K562 (cell line): Measurements from ENCODE around the gene NLE1. TPM values are rescaled to one million over a fixed set of nuclear protein-coding genes. Genes with fewer than 3 reads are reported as not detected.
A peak's percentile ranks its signal among the peaks of the same experiment; 100 is the strongest.

Experiments
- ILF3 ChIP-seq: fragments of 450-650 bp; IDR thresholded peaks from 2 replicates; pipeline ENCODE4 v1.6.1; 2018; ENCODE audit warnings: antibody characterized with exemption, mild to moderate bottlenecking, moderate library complexity, borderline replicate concordance
- KAT2B ChIP-seq: IDR thresholded peaks from one replicate; pipeline ENCODE4 v1.6.1; 2012; ENCODE audit warnings: low read depth, mild to moderate bottlenecking, control low read depth, inconsistent platforms, low read length, moderate library complexity
- MCM2 ChIP-seq: fragments of 450-650 bp; IDR thresholded peaks from 2 replicates; pipeline ENCODE4 v1.6.1; 2017; ENCODE audit warnings: low read depth, mild to moderate bottlenecking
- RFX1 ChIP-seq: fragments of 450-650 bp; IDR thresholded peaks from 2 replicates; pipeline ENCODE4 v1.6.1; 2016; ENCODE audit warnings: mild to moderate bottlenecking, moderate library complexity
- SP2 ChIP-seq: IDR thresholded peaks from 2 replicates; pipeline ENCODE4 v1.6.1; 2011; ENCODE audit warnings: mild to moderate bottlenecking, low read depth, low read length, moderate library complexity; ENCODE audit not compliant: poor library complexity, severe bottlenecking; ENCODE audit errors: extremely low read depth
- ZNF212 ChIP-seq: fragments of 450-650 bp; formaldehyde crosslinking; IDR thresholded peaks from 2 replicates; pipeline ENCODE4 v1.4.0; 2020; ENCODE audit warnings: mild to moderate bottlenecking
- polyA plus RNA-seq, 8 experiments: library from polyadenylated mRNA; depleted of rRNA in 4 of 8; stranded (reverse) in 5 of 8; unstranded in 3 of 8; fragments of >200 nt; fragmentation: Nextera tagmentation in 2 of 8; fragmentation: Illumina TruSeq in 1 of 8; extraction: Ambion mirVana in 2 of 8; extraction: Trizol in 1 of 8; gene quantifications; 2 replicates each; pipeline versions ENCODE4 v1.2.1 to v1.2.3, GENCODE V29; 2011 to 2014; ENCODE audit warnings: inconsistent platforms in 1 of 8, missing spikeins in 1 of 8
- total RNA-seq, 7 experiments: library from RNA; depleted of rRNA in 6 of 7; stranded (reverse); fragments of >200 nt in 6 of 7; fragmentation: Illumina TruSeq in 2 of 7; extraction: Trizol in 2 of 7; gene quantifications; 2 replicates each; pipeline versions ENCODE4 v1.2.1 to v1.2.3, GENCODE V29; 2011 to 2021; ENCODE audit warnings: low replicate concordance in 1 of 7
- TF ChIP-seq, protein P1 (sequence below): sonication (generic); formaldehyde crosslinking; IDR thresholded peaks from 2 replicates; pipeline ENCODE4 v1.8.1; 2023; ENCODE audit warnings: missing genetic modification reagents, mild to moderate bottlenecking, borderline replicate concordance
- TF ChIP-seq, protein P2 (sequence below): IDR thresholded peaks from 3 replicates; pipeline ENCODE4 v1.6.1; 2011; ENCODE audit warnings: borderline replicate concordance, mild to moderate bottlenecking; ENCODE audit not compliant: insufficient read length, insufficient read depth
- TF ChIP-seq, protein P3 (sequence below), 2 experiments: IDR thresholded peaks; 2 replicates each; pipeline ENCODE4 v1.6.1; 2011; ENCODE audit warnings: borderline replicate concordance in 1 of 2, control low read depth in 1 of 2, low read depth in 1 of 2, low read length in 1 of 2, mild to moderate bottlenecking in 1 of 2, mixed read lengths in 1 of 2, moderate library complexity in 1 of 2; ENCODE audit not compliant: insufficient read depth in 1 of 2, insufficient read length in 1 of 2, poor library complexity in 1 of 2, severe bottlenecking in 1 of 2; ENCODE audit errors: extremely low read depth in 1 of 2
- TF ChIP-seq, protein P4 (sequence below): fragments of 200-800 bp; sonication (Bioruptor generic); IDR thresholded peaks from 2 replicates; pipeline ENCODE4 v1.6.1; 2017; ENCODE audit warnings: missing genetic modification characterization, missing compliant biosample characterization
- TF ChIP-seq, protein P5 (sequence below): fragments of 450-650 bp; IDR thresholded peaks from 2 replicates; pipeline ENCODE4 v1.7.0; 2016; ENCODE audit warnings: borderline replicate concordance
- TF ChIP-seq, protein P6 (sequence below): fragments of 450-650 bp; IDR thresholded peaks from 2 replicates; pipeline ENCODE4 v1.6.1; 2017; ENCODE audit warnings: mild to moderate bottlenecking, moderate library complexity

The NLE1 gene
- total and polyA plus RNA-seq, 9 of the 15 experiments (the other 6 are each of a cell fraction or from before 2014, with no cell fraction given): 3.8 to 69.0 (median 29.4) TPM

DNA sequence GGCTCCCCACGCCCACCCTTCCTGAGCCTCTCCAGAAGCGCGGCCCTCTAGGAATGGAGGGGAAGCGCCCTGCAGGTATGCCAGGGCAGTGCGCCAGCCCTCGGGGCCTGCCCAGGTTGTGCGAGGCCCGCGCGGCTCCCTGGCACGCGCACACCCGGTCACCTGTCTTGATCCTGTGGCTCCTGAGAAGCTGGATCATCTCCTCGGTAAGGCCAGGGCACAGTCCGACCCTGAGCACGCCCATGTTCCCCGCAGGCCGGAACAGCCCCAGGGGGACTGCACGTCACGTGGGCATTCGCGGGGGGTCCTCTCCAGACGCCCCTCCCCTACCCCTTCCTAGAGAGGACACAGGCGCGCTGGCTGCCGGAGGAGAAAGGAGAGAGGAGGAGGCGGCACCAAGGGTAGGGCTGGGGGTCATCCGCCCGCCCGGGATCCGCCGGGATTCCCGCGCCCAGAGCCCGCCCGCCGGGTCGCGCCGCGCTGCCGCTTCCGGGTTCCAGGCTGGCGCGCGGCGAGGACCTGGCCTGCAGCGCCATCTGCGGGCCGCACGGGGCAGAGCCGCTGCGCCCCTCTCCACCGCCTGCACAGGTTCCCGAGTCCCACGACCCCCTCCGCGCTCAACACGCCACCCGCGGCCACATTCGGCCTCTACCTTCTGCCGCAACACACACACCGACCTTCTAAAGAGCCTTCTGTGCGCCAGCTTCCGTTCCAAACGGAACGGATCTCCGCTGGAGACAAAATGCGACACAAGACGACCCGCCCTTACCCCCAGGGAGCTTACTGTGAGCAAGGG, 22.5 kb downstream of the NLE1 start, which contains the start of gene RAD51D (continued):
- TF ChIP-seq, protein P1, sequence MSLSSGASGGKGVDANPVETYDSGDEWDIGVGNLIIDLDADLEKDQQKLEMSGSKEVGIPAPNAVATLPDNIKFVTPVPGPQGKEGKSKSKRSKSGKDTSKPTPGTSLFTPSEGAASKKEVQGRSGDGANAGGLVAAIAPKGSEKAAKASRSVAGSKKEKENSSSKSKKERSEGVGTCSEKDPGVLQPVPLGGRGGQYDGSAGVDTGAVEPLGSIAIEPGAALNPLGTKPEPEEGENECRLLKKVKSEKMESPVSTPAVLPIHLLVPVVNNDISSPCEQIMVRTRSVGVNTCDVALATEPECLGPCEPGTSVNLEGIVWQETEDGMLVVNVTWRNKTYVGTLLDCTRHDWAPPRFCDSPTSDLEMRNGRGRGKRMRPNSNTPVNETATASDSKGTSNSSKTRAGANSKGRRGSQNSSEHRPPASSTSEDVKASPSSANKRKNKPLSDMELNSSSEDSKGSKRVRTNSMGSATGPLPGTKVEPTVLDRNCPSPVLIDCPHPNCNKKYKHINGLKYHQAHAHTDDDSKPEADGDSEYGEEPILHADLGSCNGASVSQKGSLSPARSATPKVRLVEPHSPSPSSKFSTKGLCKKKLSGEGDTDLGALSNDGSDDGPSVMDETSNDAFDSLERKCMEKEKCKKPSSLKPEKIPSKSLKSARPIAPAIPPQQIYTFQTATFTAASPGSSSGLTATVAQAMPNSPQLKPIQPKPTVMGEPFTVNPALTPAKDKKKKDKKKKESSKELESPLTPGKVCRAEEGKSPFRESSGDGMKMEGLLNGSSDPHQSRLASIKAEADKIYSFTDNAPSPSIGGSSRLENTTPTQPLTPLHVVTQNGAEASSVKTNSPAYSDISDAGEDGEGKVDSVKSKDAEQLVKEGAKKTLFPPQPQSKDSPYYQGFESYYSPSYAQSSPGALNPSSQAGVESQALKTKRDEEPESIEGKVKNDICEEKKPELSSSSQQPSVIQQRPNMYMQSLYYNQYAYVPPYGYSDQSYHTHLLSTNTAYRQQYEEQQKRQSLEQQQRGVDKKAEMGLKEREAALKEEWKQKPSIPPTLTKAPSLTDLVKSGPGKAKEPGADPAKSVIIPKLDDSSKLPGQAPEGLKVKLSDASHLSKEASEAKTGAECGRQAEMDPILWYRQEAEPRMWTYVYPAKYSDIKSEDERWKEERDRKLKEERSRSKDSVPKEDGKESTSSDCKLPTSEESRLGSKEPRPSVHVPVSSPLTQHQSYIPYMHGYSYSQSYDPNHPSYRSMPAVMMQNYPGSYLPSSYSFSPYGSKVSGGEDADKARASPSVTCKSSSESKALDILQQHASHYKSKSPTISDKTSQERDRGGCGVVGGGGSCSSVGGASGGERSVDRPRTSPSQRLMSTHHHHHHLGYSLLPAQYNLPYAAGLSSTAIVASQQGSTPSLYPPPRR (CRISPR knock-in tag): no peak
- TF ChIP-seq MCM2 (no peak), ZNF212 (CRISPR knock-in tag) (no peak), ILF3 (no peak; the same call in 1 of the 2 replicates), RFX1 (no peak), SP2 (no peak), KAT2B (no peak)
- TF ChIP-seq, protein P2, sequence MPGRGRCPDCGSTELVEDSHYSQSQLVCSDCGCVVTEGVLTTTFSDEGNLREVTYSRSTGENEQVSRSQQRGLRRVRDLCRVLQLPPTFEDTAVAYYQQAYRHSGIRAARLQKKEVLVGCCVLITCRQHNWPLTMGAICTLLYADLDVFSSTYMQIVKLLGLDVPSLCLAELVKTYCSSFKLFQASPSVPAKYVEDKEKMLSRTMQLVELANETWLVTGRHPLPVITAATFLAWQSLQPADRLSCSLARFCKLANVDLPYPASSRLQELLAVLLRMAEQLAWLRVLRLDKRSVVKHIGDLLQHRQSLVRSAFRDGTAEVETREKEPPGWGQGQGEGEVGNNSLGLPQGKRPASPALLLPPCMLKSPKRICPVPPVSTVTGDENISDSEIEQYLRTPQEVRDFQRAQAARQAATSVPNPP: no peak
- TF ChIP-seq, protein P3, sequence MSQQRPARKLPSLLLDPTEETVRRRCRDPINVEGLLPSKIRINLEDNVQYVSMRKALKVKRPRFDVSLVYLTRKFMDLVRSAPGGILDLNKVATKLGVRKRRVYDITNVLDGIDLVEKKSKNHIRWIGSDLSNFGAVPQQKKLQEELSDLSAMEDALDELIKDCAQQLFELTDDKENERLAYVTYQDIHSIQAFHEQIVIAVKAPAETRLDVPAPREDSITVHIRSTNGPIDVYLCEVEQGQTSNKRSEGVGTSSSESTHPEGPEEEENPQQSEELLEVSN (IDR thresholded peaks at IDR 0.05; ENCODE audit: borderline replicate concordance in 1 of 2, extremely low read depth in 1 of 2, insufficient read depth in 1 of 2, insufficient read length in 1 of 2, low read depth in 1 of 2, low read length in 1 of 2, poor library complexity in 1 of 2, severe bottlenecking in 1 of 2): peak; percentile 51 to 92
- TF ChIP-seq, protein P4, sequence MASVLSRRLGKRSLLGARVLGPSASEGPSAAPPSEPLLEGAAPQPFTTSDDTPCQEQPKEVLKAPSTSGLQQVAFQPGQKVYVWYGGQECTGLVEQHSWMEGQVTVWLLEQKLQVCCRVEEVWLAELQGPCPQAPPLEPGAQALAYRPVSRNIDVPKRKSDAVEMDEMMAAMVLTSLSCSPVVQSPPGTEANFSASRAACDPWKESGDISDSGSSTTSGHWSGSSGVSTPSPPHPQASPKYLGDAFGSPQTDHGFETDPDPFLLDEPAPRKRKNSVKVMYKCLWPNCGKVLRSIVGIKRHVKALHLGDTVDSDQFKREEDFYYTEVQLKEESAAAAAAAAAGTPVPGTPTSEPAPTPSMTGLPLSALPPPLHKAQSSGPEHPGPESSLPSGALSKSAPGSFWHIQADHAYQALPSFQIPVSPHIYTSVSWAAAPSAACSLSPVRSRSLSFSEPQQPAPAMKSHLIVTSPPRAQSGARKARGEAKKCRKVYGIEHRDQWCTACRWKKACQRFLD (CRISPR knock-in tag): peak; percentile 70; the same call in 1 of the 2 replicates
- TF ChIP-seq, protein P5, sequence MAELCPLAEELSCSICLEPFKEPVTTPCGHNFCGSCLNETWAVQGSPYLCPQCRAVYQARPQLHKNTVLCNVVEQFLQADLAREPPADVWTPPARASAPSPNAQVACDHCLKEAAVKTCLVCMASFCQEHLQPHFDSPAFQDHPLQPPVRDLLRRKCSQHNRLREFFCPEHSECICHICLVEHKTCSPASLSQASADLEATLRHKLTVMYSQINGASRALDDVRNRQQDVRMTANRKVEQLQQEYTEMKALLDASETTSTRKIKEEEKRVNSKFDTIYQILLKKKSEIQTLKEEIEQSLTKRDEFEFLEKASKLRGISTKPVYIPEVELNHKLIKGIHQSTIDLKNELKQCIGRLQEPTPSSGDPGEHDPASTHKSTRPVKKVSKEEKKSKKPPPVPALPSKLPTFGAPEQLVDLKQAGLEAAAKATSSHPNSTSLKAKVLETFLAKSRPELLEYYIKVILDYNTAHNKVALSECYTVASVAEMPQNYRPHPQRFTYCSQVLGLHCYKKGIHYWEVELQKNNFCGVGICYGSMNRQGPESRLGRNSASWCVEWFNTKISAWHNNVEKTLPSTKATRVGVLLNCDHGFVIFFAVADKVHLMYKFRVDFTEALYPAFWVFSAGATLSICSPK: no peak
- TF ChIP-seq, protein P6, sequence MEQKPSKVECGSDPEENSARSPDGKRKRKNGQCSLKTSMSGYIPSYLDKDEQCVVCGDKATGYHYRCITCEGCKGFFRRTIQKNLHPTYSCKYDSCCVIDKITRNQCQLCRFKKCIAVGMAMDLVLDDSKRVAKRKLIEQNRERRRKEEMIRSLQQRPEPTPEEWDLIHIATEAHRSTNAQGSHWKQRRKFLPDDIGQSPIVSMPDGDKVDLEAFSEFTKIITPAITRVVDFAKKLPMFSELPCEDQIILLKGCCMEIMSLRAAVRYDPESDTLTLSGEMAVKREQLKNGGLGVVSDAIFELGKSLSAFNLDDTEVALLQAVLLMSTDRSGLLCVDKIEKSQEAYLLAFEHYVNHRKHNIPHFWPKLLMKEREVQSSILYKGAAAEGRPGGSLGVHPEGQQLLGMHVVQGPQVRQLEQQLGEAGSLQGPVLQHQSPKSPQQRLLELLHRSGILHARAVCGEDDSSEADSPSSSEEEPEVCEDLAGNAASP: no peak
